HepG2 (cell line): Measurements from ENCODE around the gene CHPF. TPM values are rescaled to one million over a fixed set of nuclear protein-coding genes. Genes with fewer than 3 reads are reported as not detected.

Source experiments
- FOSL2 ChIP-seq: sonication (generic); formaldehyde crosslinking; IDR thresholded peaks from 2 replicates; pipeline ENCODE4 v1.4.0; 2020; ENCODE audit warnings: missing genetic modification reagents
- MBD4 ChIP-seq: IDR thresholded peaks from 2 replicates; pipeline ENCODE4 v1.6.1; 2012; ENCODE audit warnings: low read length, inconsistent platforms, borderline replicate concordance
- MIER3 ChIP-seq: IDR thresholded peaks from 2 replicates; pipeline ENCODE4 v1.6.1; 2016; ENCODE audit warnings: missing compliant biosample characterization, borderline replicate concordance
- POLR2AphosphoS5 ChIP-seq: IDR thresholded peaks from 2 replicates; pipeline ENCODE4 v1.6.1; 2012; ENCODE audit warnings: low read depth, low read length
- SALL2 ChIP-seq: sonication (generic); formaldehyde crosslinking; IDR thresholded peaks from 2 replicates; pipeline ENCODE4 v1.8.1; 2023; ENCODE audit warnings: mild to moderate bottlenecking, missing genetic modification reagents, inconsistent platforms
- SMYD3 ChIP-seq: sonication (generic); formaldehyde crosslinking; IDR thresholded peaks from 2 replicates; pipeline ENCODE4 v1.8.1; 2023; ENCODE audit warnings: mild to moderate bottlenecking, missing genetic modification reagents
- TAF15 ChIP-seq: fragments of 200-400 bp; formaldehyde crosslinking; IDR thresholded peaks from one replicate; pipeline ENCODE4 v1.6.1; 2018; ENCODE audit warnings: mild to moderate bottlenecking, low read depth, low read length; ENCODE audit not compliant: poor library complexity, severe bottlenecking
- TARDBP ChIP-seq: sonication (generic); formaldehyde crosslinking; IDR thresholded peaks from 2 replicates; pipeline ENCODE4 v1.8.0; 2022; ENCODE audit warnings: mild to moderate bottlenecking, missing genetic modification reagents
- ZFP36L1 ChIP-seq: sonication (generic); formaldehyde crosslinking; IDR thresholded peaks from 2 replicates; pipeline ENCODE4 v1.8.0; 2022; ENCODE audit warnings: mild to moderate bottlenecking, missing genetic modification reagents, moderate library complexity
- ZNF777 ChIP-seq: sonication (generic); formaldehyde crosslinking; IDR thresholded peaks from 2 replicates; pipeline ENCODE4 v1.4.0; 2020; ENCODE audit warnings: missing genetic modification reagents
- polyA plus RNA-seq, 8 experiments: library from polyadenylated mRNA; depleted of rRNA in 3 of 8; stranded (reverse) in 7 of 8; unstranded in 1 of 8; fragments of >200 nt; fragmentation: Illumina TruSeq in 4 of 8; extraction: Trizol in 4 of 8; gene quantifications; 2 replicates each; pipeline versions ENCODE4 v1.2.1 to v1.2.3, GENCODE V29; 2011 to 2016; ENCODE audit warnings: low read depth in 4 of 8, missing spikeins in 1 of 8, mixed read lengths in 1 of 8; ENCODE audit not compliant: insufficient read depth in 1 of 8
- total RNA-seq, 5 experiments: library from RNA; depleted of rRNA; stranded (reverse); fragments of >200 nt; fragmentation: Illumina TruSeq; extraction: Trizol; gene quantifications; 2 replicates each; pipeline ENCODE4 v1.2.3, GENCODE V29; 2016; ENCODE audit warnings: low read depth in 1 of 5
- TF ChIP-seq, protein P1 (sequence below): sonication (generic); formaldehyde crosslinking; IDR thresholded peaks from 2 replicates; pipeline ENCODE4 v1.8.1; 2023; ENCODE audit warnings: mild to moderate bottlenecking, missing genetic modification reagents
- TF ChIP-seq, protein P2 (sequence below): IDR thresholded peaks from 2 replicates; pipeline ENCODE4 v1.6.1; 2018; ENCODE audit warnings: missing genetic modification reagents, mild to moderate bottlenecking, missing compliant biosample characterization
- TF ChIP-seq, protein P3 (sequence below): sonication (generic); formaldehyde crosslinking; IDR thresholded peaks from 2 replicates; pipeline ENCODE4 v1.5.0; 2020; ENCODE audit warnings: mild to moderate bottlenecking, missing genetic modification reagents
- TF ChIP-seq, protein P4 (sequence below): sonication (generic); formaldehyde crosslinking; IDR thresholded peaks from 2 replicates; pipeline ENCODE4 v1.4.0; 2020; ENCODE audit warnings: mild to moderate bottlenecking, missing genetic modification reagents
- TF ChIP-seq, protein P5 (sequence below): IDR thresholded peaks from 2 replicates; pipeline ENCODE4 v1.6.1; 2016
- TF ChIP-seq, protein P6 (sequence below): sonication (generic); formaldehyde crosslinking; IDR thresholded peaks from 2 replicates; pipeline ENCODE4 v1.8.1; 2023; ENCODE audit warnings: mild to moderate bottlenecking, missing genetic modification reagents, borderline replicate concordance
- TF ChIP-seq, protein P7 (sequence below): sonication (generic); formaldehyde crosslinking; IDR thresholded peaks from 2 replicates; pipeline ENCODE4 v1.4.0; 2020; ENCODE audit warnings: missing genetic modification reagents

The CHPF gene
- total and polyA plus RNA-seq, 2 of the 13 experiments (the other 11 are each of a cell fraction or from before 2014, with no cell fraction given), result 79.6 to 111 TPM

DNA sequence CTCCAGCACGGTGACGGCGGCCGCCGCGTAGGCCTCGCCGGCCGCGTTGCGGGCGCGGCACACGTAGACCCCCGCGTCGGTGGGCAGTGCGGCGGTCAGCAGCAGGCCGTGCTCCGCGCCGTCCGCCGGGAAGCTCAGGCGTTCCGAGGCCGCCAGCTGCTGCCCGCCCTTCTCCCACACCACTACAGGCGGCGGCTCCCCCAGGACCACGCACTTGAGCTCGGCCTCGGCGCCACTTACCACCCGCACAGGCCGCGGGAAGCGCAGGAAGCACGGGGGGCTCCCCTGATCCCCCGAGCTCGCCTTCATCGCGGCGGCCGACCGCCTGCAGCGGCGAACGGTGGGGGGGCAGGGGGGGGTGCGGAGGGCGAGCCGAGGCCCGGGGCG lies 27.3 kb upstream of the CHPF start (continued):
- TF ChIP-seq, protein P1, sequence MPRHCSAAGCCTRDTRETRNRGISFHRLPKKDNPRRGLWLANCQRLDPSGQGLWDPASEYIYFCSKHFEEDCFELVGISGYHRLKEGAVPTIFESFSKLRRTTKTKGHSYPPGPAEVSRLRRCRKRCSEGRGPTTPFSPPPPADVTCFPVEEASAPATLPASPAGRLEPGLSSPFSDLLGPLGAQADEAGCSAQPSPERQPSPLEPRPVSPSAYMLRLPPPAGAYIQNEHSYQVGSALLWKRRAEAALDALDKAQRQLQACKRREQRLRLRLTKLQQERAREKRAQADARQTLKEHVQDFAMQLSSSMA, result no peak
- TF ChIP-seq, protein P2, sequence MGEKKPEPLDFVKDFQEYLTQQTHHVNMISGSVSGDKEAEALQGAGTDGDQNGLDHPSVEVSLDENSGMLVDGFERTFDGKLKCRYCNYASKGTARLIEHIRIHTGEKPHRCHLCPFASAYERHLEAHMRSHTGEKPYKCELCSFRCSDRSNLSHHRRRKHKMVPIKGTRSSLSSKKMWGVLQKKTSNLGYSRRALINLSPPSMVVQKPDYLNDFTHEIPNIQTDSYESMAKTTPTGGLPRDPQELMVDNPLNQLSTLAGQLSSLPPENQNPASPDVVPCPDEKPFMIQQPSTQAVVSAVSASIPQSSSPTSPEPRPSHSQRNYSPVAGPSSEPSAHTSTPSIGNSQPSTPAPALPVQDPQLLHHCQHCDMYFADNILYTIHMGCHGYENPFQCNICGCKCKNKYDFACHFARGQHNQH (CRISPR knock-in tag), result no peak
- TF ChIP-seq ZFP36L1 (CRISPR knock-in tag), result no peak
- no peak for TF ChIP-seq TAF15
- no peak for TF ChIP-seq ZNF777
- TF ChIP-seq, protein P3, sequence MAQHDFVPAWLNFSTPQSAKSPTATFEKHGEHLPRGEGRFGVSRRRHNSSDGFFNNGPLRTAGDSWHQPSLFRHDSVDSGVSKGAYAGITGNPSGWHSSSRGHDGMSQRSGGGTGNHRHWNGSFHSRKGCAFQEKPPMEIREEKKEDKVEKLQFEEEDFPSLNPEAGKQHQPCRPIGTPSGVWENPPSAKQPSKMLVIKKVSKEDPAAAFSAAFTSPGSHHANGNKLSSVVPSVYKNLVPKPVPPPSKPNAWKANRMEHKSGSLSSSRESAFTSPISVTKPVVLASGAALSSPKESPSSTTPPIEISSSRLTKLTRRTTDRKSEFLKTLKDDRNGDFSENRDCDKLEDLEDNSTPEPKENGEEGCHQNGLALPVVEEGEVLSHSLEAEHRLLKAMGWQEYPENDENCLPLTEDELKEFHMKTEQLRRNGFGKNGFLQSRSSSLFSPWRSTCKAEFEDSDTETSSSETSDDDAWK (CRISPR knock-in tag), result no peak
- no peak; the same call in 1 of the 2 replicates for TF ChIP-seq TARDBP (CRISPR knock-in tag)
- no peak for TF ChIP-seq MIER3 (CRISPR knock-in tag)
- no peak for TF ChIP-seq SMYD3 (CRISPR knock-in tag)
- TF ChIP-seq, protein P4, sequence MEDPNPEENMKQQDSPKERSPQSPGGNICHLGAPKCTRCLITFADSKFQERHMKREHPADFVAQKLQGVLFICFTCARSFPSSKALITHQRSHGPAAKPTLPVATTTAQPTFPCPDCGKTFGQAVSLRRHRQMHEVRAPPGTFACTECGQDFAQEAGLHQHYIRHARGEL (CRISPR knock-in tag), result no peak
- TF ChIP-seq, protein P5, sequence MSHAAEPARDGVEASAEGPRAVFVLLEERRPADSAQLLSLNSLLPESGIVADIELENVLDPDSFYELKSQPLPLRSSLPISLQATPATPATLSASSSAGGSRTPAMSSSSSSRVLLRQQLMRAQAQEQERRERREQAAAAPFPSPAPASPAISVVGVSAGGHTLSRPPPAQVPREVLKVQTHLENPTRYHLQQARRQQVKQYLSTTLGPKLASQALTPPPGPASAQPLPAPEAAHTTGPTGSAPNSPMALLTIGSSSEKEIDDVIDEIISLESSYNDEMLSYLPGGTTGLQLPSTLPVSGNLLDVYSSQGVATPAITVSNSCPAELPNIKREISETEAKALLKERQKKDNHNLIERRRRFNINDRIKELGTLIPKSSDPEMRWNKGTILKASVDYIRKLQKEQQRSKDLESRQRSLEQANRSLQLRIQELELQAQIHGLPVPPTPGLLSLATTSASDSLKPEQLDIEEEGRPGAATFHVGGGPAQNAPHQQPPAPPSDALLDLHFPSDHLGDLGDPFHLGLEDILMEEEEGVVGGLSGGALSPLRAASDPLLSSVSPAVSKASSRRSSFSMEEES (CRISPR knock-in tag), result no peak
- no peak for TF ChIP-seq MBD4
- TF ChIP-seq, protein P6, sequence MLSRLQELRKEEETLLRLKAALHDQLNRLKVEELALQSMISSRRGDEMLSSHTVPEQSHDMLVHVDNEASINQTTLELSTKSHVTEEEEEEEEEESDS (CRISPR knock-in tag), result no peak
- TF ChIP-seq POLR2AphosphoS5, result no peak
- TF ChIP-seq FOSL2 (CRISPR knock-in tag), result no peak
- TF ChIP-seq, protein P7, sequence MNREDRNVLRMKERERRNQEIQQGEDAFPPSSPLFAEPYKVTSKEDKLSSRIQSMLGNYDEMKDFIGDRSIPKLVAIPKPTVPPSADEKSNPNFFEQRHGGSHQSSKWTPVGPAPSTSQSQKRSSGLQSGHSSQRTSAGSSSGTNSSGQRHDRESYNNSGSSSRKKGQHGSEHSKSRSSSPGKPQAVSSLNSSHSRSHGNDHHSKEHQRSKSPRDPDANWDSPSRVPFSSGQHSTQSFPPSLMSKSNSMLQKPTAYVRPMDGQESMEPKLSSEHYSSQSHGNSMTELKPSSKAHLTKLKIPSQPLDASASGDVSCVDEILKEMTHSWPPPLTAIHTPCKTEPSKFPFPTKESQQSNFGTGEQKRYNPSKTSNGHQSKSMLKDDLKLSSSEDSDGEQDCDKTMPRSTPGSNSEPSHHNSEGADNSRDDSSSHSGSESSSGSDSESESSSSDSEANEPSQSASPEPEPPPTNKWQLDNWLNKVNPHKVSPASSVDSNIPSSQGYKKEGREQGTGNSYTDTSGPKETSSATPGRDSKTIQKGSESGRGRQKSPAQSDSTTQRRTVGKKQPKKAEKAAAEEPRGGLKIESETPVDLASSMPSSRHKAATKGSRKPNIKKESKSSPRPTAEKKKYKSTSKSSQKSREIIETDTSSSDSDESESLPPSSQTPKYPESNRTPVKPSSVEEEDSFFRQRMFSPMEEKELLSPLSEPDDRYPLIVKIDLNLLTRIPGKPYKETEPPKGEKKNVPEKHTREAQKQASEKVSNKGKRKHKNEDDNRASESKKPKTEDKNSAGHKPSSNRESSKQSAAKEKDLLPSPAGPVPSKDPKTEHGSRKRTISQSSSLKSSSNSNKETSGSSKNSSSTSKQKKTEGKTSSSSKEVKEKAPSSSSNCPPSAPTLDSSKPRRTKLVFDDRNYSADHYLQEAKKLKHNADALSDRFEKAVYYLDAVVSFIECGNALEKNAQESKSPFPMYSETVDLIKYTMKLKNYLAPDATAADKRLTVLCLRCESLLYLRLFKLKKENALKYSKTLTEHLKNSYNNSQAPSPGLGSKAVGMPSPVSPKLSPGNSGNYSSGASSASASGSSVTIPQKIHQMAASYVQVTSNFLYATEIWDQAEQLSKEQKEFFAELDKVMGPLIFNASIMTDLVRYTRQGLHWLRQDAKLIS (CRISPR knock-in tag), result no peak
- no peak; the same call in 1 of the 2 replicates for TF ChIP-seq SALL2 (CRISPR knock-in tag)
